Naive B cell (primary cell): Measurements from ENCODE around the gene TH. TPM values are rescaled to one million over a fixed set of nuclear protein-coding genes. Genes with fewer than 3 reads are reported as not detected.
A peak's percentile ranks its signal among the peaks of the same experiment; 100 is the strongest.
"Not testable (repeated sequence)": the region's sequence is repeated elsewhere in the genome, so short reads cannot be mapped to it uniquely, and the experiment has no call there.

Experiments
- ATAC-seq, 2 donors: fragments of 150-1000 bp; cut with Tn5 transposase; 2 replicates each; pipeline ENCODE4 v1.10.0; 2021; ENCODE audit warnings: low read depth in 2 of 2, mild to moderate bottlenecking in 2 of 2, moderate library complexity in 2 of 2
- DNase-seq: peaks from one replicate; pipeline ENCODE4 v3.0.0; 2022
- H3K27ac Mint-ChIP-seq, 6 donors: one replicate each; pipeline ENCODE4 v1.8.0; 2020 to 2022; ENCODE audit warnings: mild to moderate bottlenecking in 6 of 6, mixed read lengths in 6 of 6, moderate library complexity in 5 of 6, inconsistent platforms in 2 of 6
- H3K27me3 Mint-ChIP-seq, 3 donors: one replicate each; pipeline ENCODE4 v1.8.0; 2021 to 2022; ENCODE audit warnings: mixed read lengths in 3 of 3, mild to moderate bottlenecking in 1 of 3
- H3K36me3 Mint-ChIP-seq, 2 donors: one replicate each; pipeline ENCODE4 v1.8.0; 2020 to 2022; ENCODE audit warnings: mixed read lengths in 2 of 2, inconsistent platforms in 1 of 2, mild to moderate bottlenecking in 1 of 2
- H3K4me1 Mint-ChIP-seq, 3 donors: one replicate each; pipeline ENCODE4 v1.8.0; 2020 to 2022; ENCODE audit warnings: mixed read lengths in 3 of 3, inconsistent platforms in 1 of 3, mild to moderate bottlenecking in 1 of 3, moderate library complexity in 1 of 3
- H3K4me3 Mint-ChIP-seq, 8 donors: one replicate each; pipeline ENCODE4 v1.8.0; 2020 to 2022; ENCODE audit warnings: mild to moderate bottlenecking in 8 of 8, mixed read lengths in 8 of 8, moderate library complexity in 8 of 8, inconsistent platforms in 2 of 8
- H3K9me3 Mint-ChIP-seq, 7 donors: one replicate each; pipeline ENCODE4 v1.8.0; 2020 to 2022; ENCODE audit warnings: mixed read lengths in 7 of 7, mild to moderate bottlenecking in 5 of 7, inconsistent platforms in 2 of 7, moderate library complexity in 1 of 7
- polyA plus RNA-seq, 6 donors: library from polyadenylated mRNA; unstranded; fragments of 300-500 nt; fragmentation: Illumina TruSeq; gene quantifications; one replicate each; pipeline ENCODE4 v1.2.3, GENCODE V29; 2021; ENCODE audit warnings: low read depth in 6 of 6

Gene TH
- polyA plus RNA-seq, 6 donors from 2014 or later = not detected

DNA sequence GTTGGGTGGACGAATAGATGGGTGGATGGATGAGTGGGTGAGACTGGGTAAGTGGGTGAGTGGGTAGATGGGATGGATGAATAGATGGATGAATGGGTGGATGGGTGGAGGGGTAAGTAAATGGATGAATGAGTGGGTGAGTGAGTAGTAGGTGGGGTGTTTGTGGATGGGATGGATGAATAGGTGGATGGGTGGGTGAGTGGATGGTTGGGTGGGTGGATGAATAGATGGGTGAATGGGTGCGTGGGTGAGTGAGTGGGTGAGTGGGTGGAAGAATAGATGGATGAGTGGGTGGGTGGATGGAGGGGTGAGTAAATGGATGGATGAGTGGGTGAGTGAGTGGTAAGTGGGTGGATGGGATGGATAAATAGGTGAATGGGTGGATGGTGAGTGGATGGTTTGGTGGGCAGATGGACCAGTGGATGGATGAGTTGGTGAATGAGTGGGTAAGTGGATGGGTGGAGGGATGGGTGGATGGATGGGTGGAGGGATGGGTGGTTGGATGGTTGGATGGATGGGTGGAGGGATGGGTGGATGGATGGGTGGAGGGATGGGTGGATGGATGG is 45.0 kb downstream of the TH start:
- H3K4me1 Mint-ChIP-seq = peaks cover 0 to 12% (median 1%) of the 10 kb centered on the region in 3 donors
- peaks cover 0 to 23% of the 10 kb centered on the region in 2 donors for H3K36me3 Mint-ChIP-seq
- ATAC-seq (no peak), DNase-seq (no peak)
- H3K9me3 Mint-ChIP-seq = peaks cover 0 to 18% (median 1%) of the 10 kb centered on the region in 7 donors
- H3K27me3 Mint-ChIP-seq = peaks cover 5 to 70% (median 59%) of the 10 kb centered on the region in 3 donors
- no peak overlapping the region for H3K4me3 Mint-ChIP-seq
- no peak overlapping the region for H3K27ac Mint-ChIP-seq

DNA sequence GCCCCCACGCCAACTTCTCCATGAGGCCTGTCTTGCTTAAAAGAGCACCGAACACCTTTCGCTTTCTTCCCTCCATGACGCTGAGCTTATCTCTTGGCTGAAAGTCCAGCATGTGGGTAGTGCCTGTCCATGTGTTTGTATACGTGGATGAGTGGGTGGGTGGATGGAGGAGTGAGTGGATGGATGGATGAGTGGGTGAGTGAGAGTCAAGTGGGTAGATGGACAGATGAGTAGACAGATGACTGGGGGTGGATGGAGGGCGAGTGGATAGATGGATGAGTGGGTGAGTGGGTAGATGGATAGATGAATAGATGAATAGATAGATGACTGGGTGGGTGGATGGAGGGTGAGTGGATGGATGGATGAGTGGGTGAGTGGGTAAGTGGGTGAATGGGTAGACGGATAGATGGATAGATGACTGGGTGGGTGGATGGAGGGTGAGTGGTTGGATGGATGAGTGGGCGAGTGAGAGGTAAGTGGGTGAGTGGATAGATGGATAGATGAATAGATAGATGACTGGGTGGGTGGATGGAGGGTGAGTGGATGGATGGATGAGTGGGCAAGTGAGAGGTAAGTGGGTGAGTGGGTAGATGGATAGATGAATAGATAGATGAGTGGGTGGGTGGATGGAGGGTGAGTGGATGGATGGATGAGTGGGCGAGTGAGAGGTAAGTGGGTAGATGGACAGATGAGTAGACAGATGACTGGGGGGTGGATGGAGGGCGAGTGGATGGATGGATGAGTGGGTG is 46.7 kb downstream of the TH start:
- not testable (repeated sequence) for H3K4me3 Mint-ChIP-seq, DNase-seq, ATAC-seq, H3K4me1 Mint-ChIP-seq, H3K27ac Mint-ChIP-seq
- H3K27me3 Mint-ChIP-seq = peaks cover 4 to 75% (median 62%) of the 10 kb centered on the region in 3 donors
- peaks cover 0 to 15% of the 10 kb centered on the region in 2 donors for H3K36me3 Mint-ChIP-seq
- H3K9me3 Mint-ChIP-seq = peaks cover 0 to 10% (median 0%) of the 10 kb centered on the region in 7 donors

DNA sequence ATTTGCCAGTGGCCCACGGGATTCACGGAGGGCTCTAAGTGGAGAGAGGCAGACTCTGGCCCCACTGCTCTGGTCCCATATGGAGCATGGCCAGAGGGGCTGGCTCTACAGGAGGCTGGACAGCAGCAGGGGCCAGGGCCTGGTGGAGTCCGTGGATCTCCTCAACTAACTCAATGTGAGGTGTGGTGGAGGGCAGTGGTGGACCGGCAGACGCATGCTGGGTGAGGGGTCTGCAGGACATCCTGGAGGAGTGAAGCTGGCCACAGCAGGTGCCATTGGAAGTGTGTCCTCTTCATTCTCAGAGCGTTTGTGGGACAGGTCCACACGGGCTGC is 48.0 kb downstream of the TH start:
- peaks cover 11 to 72% (median 62%) of the 10 kb centered on the region in 3 donors for H3K27me3 Mint-ChIP-seq
- peaks cover 0 to 15% of the 10 kb centered on the region in 2 donors for H3K36me3 Mint-ChIP-seq
- H3K4me1 Mint-ChIP-seq = peaks cover 0 to 6% (median 0%) of the 10 kb centered on the region in 3 donors
- no peak for DNase-seq
- ATAC-seq = no peak
- H3K4me3 Mint-ChIP-seq = no peak overlapping the region
- peaks cover 0 to 10% (median 0%) of the 10 kb centered on the region in 7 donors for H3K9me3 Mint-ChIP-seq
- H3K27ac Mint-ChIP-seq = no peak overlapping the region

DNA sequence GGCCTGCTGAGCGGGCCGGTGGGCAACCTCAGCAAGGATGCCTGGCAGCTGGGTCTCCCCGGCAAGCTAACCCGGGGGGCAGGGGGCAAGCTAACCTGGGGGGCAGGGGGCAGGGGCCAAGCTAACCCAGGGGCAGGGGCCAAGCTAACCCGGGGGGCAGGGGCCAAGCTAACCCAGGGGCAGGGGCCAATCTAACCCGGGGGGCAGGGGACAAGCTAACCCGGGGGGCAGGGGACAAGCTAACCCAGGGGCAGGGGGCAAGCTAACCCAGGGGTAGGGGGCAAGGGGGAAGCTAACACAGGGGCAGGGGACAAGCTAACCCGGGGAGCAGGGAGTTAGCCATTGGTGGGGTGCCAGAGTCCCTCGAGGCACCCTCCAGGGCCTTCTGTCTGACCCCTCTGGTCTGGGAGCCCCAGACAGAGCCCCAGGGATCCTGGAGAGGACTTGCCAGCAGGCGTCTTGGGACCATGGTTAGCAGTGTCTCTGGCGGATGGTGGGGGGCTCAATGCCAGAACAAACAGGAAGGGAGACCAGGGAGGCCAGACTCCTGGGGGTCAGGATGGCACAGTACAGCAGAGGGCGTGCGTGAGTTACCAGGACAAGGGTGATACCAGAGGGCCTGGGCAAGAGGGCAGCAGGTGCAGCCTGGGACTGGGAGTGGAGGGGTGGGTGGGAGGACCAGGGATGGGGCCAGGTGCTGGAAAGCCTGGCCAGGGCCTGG is 48.5 kb downstream of the TH start:
- peaks cover 17 to 72% (median 67%) of the 10 kb centered on the region in 3 donors for H3K27me3 Mint-ChIP-seq
- no peak for DNase-seq
- H3K9me3 Mint-ChIP-seq = peaks cover 0 to 10% (median 0%) of the 10 kb centered on the region in 7 donors

GRCh38 chr11:2122222-2122906 is 49.3 kb downstream of the TH start:
- Mint-ChIP-seq H3K36me3 (peaks cover 0 to 15% of the 10 kb centered on the region in 2 donors), H3K4me3 (no peak overlapping the region), H3K4me1 (peaks cover 0 to 6% (median 0%) of the 10 kb centered on the region in 3 donors), H3K27ac (no peak overlapping the region), H3K9me3 (peaks cover 0 to 10% (median 3%) of the 10 kb centered on the region in 7 donors), H3K27me3 (peaks cover 22 to 69% (median 66%) of the 10 kb centered on the region in 3 donors)
- ATAC-seq = no peak
- no peak for DNase-seq

More for the DNA sequence above, 48.5 kb downstream of the TH start:
- Mint-ChIP-seq H3K27ac (no peak overlapping the region), H3K36me3 (peaks cover 0 to 15% of the 10 kb centered on the region in 2 donors), H3K4me3 (no peak overlapping the region), H3K4me1 (peaks cover 0 to 6% (median 0%) of the 10 kb centered on the region in 3 donors)
- ATAC-seq = no peak

DNA sequence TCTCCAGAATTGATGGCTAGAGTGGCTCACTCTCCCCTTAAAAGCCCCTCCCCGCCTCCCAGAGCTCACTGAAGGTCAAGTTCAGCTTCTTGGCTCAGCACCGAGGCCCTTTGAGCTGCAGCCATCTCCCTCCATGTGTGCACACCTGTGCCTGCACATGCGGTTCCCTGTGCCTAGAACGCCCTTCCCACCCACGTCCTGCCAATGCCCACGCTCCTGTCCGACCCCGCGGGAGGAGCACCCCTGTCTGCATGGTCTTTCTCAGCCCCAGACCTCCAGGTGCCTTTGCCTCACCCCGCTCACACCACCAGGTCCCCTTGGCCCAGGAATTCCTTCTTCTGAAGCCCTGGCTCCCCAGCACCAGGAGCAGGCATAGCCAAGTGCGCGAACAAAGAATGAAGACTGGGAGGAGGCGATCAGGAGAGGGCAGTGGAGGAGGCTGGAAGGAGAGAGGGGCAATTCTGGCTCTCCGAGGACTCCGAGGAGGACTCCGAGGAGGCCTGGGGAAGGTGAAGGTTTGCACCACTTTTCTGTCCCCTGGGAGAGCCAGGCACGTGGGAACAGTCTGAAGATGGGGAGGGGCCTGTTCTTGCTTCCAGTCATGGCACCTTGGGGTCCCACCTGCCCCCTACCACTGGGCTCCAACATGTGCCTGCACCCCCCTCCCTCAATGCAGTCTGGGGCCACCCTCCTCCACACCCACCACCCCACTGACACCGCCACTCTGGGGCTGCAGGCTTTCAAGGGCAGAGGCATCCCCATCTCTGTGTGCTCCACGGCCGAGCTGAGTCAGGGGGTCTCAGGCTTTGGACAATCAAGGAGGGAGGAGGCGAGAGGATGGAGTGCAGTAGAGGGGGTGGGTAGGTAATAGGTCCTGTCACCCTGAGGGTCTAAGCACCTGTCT is 50.1 kb downstream of the TH start:
- Mint-ChIP-seq H3K4me3 (no peak overlapping the region), H3K27me3 (peaks cover 22 to 67% (median 65%) of the 10 kb centered on the region in 3 donors), H3K9me3 (peaks cover 0 to 8% (median 4%) of the 10 kb centered on the region in 7 donors), H3K27ac (no peak overlapping the region), H3K4me1 (peaks cover 0 to 2% (median 0%) of the 10 kb centered on the region in 3 donors), H3K36me3 (peaks cover 0 to 18% of the 10 kb centered on the region in 2 donors)
- DNase-seq = no peak
- ATAC-seq = no peak

GRCh38 chr11:2120359-2121100 is 51.1 kb downstream of the TH start:
- peaks cover 22 to 69% (median 64%) of the 10 kb centered on the region in 3 donors for H3K27me3 Mint-ChIP-seq
- ATAC-seq = no peak

DNA sequence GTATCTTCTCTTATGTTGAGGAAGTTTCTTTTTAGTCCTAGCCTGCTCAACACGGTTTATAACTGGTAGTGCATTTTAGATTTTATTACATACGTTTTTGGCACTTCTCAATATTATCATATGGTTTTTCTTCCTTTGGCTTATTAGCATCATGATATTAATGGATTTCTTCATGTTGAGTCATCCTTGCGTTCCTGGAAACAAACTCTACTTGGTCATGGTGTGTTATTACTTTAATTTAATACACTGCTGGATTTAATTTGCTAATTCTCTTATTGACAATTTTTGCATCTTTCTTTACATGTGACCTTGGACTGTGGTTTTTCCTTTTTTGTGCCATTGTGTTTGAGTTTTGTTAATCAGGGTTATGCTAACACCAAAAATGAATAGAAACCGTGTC is 52.9 kb downstream of the TH start:
- no peak overlapping the region for H3K4me3 Mint-ChIP-seq
- peak overlapping the region in 1 of 6 donors; percentile 22 for H3K27ac Mint-ChIP-seq
- DNase-seq = no peak
- peaks cover 0 to 12% (median 6%) of the 10 kb centered on the region in 7 donors for H3K9me3 Mint-ChIP-seq
- no peaks in the 10 kb centered on the region for H3K4me1 Mint-ChIP-seq
- peaks cover 0 to 10% of the 10 kb centered on the region in 2 donors for H3K36me3 Mint-ChIP-seq
- no peak for ATAC-seq
- peaks cover 22 to 50% (median 46%) of the 10 kb centered on the region in 3 donors for H3K27me3 Mint-ChIP-seq

More at GRCh38 chr11:2120359-2121100, 51.1 kb downstream of the TH start:
- DNase-seq = no peak
- no peaks in the 10 kb centered on the region for H3K4me1 Mint-ChIP-seq
- H3K36me3 Mint-ChIP-seq = peaks cover 0 to 23% of the 10 kb centered on the region in 2 donors
- no peak overlapping the region for H3K4me3 Mint-ChIP-seq
- peaks cover 0 to 12% (median 6%) of the 10 kb centered on the region in 7 donors for H3K9me3 Mint-ChIP-seq
- H3K27ac Mint-ChIP-seq = no peak overlapping the region

GRCh38 chr11:2116680-2117079 is 54.9 kb downstream of the TH start:
- H3K36me3 Mint-ChIP-seq = peaks cover 0 to 10% of the 10 kb centered on the region in 2 donors

GRCh38 chr11:2115308-2115707 is 56.3 kb downstream of the TH start:
- Mint-ChIP-seq H3K27ac (no peak overlapping the region), H3K27me3 (peaks cover 22 to 29% (median 26%) of the 10 kb centered on the region in 3 donors), H3K4me1 (no peaks in the 10 kb centered on the region), H3K4me3 (no peak overlapping the region), H3K9me3 (peaks cover 0 to 12% (median 6%) of the 10 kb centered on the region in 7 donors), H3K36me3 (peaks cover 0 to 10% of the 10 kb centered on the region in 2 donors)
- no peak for DNase-seq
- no peak for ATAC-seq

More at GRCh38 chr11:2116680-2117079, 54.9 kb downstream of the TH start:
- ATAC-seq = no peak
- Mint-ChIP-seq H3K27ac (peak overlapping the region in 1 of 6 donors; percentile 71), H3K4me3 (no peak overlapping the region), H3K4me1 (no peaks in the 10 kb centered on the region), H3K9me3 (peaks cover 0 to 12% (median 6%) of the 10 kb centered on the region in 7 donors), H3K27me3 (peaks cover 22 to 37% (median 34%) of the 10 kb centered on the region in 3 donors)
- DNase-seq = no peak

- Mint-ChIP-seq H3K27ac (no peak overlapping the region), H3K9me3 (peaks cover 0 to 12% (median 6%) of the 10 kb centered on the region in 7 donors), H3K27me3 (peaks cover 15 to 23% (median 19%) of the 10 kb centered on the region in 3 donors), H3K4me1 (peaks cover 0 to 3% (median 0%) of the 10 kb centered on the region in 3 donors), H3K4me3 (no peak overlapping the region), H3K36me3 (peaks cover 0 to 10% of the 10 kb centered on the region in 2 donors)
- ATAC-seq = no peak
- DNase-seq = no peak
Observed at GRCh38 chr11:2114430-2115241, 57.0 kb downstream of the TH start.
